Measurements from ENCODE around the gene ZMYND10. TPM values are rescaled to one million over a fixed set of nuclear protein-coding genes. Genes with fewer than 3 reads are reported as not detected.

The ZMYND10 gene
- total RNA-seq, 4 donors from 2014 or later, result not detected

DNA sequence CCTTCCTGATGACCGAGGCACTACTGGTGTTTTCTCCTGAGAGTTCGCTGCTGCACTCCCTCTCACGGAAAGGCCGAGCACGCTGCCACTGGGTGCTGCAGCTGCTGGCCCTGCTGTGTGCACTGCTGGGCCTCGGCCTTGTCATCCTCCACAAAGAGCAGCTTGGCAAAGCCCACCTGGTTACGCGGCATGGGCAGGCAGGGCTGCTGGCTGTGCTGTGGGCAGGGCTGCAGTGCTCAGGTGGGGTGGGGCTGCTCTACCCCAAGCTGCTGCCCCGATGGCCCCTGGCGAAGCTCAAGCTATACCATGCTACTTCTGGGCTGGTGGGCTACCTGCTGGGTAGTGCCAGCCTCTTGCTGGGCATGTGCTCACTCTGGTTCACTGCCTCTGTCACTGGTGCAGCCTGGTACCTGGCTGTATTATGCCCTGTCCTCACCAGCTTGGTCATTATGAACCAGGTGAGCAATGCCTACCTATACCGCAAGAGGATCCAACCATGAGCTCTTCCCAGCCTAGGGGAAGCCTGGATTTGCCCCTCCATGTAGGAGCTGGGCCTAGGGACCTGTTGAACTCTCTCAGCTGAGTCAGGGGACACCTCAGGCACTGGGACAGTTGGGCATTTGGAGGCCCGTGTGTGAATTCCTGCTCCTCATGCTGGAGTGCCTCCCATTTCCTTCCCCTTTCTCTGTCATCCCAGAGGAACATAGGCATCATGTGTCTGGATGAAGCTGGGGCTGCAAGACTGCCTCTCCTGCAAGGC is 7.9 kb upstream of the ZMYND10 start:
- TF ChIP-seq POLR2A (IDR thresholded peaks at IDR 0.05), result no peak
- peak in 1 of 3 donors; percentile 13 for TF ChIP-seq POLR2AphosphoS5 (IDR thresholded peaks at IDR 0.05)
- WGBS, 2 donors (ENCODE audit: low coverage in 1 of 2), result 83% methylated on average over 10 of the region's 12 CpGs; no CpG with 5 or more reads in 1 of the 2 donors
- peaks cover 0 to 15% (median 6%) of the 10 kb centered on the region in 4 donors for H3K36me3 ChIP-seq
- no peaks in the 10 kb centered on the region for H3K9me3 ChIP-seq
- no peaks in the 10 kb centered on the region for H3K27me3 ChIP-seq
- DNase-seq, result no peak
- peak overlapping the region in 2 of 4 donors; percentile 37 to 39 for H3K27ac ChIP-seq
- in situ Hi-C loops (cut with MboI; ENCODE audit: low pct_ligation_motif_present in 1 of 4, low pct_unique_long_range_greater_than_20kb in 1 of 4, low sequenced_read_pairs in 3 of 4), result loop anchor here in 1 of 4 donors (25.0 kb wide), 1 partner anchor 209 kb away; the partner anchor contains the start of genes C3orf18 and HEMK1
- peaks cover 46 to 57% (median 52%) of the 10 kb centered on the region in 4 donors for H3K4me1 ChIP-seq
- intact Hi-C loops (cut with DNase I; ENCODE audit: low total_unique reads), result no loop called here
- no peak overlapping the region for H3K4me3 ChIP-seq

DNA sequence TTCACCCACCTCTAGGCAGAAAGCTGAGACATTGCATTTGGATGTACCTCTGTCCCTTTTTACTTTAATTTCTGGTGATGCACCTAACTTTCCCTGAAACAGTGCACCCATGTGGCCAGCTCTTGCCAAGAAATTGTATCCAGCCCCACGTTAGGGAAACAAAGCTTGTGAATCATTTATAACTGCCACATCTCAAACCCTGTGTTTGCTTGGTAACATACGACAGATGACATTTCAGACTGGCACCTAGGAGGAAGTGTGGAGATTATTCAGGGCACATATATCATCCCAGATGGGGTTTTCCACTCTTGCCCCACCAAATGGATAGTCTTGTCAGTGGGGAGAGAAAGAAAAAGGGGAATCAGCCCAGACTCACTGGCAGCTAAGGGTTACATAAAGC is 7.2 kb upstream of the ZMYND10 start:
- intact Hi-C loops (cut with DNase I; ENCODE audit: low total_unique reads), result no loop called here

GRCh38 chr3:50351323-50351697 is 5.8 kb upstream of the ZMYND10 start:
- TF ChIP-seq POLR2A (IDR thresholded peaks at IDR 0.05) (no peak), EP300 (IDR thresholded peaks at IDR 0.05; ENCODE audit: low read depth) (no peak), POLR2AphosphoS5 (IDR thresholded peaks at IDR 0.05) (no peak)
- TF ChIP-seq, protein P1, sequence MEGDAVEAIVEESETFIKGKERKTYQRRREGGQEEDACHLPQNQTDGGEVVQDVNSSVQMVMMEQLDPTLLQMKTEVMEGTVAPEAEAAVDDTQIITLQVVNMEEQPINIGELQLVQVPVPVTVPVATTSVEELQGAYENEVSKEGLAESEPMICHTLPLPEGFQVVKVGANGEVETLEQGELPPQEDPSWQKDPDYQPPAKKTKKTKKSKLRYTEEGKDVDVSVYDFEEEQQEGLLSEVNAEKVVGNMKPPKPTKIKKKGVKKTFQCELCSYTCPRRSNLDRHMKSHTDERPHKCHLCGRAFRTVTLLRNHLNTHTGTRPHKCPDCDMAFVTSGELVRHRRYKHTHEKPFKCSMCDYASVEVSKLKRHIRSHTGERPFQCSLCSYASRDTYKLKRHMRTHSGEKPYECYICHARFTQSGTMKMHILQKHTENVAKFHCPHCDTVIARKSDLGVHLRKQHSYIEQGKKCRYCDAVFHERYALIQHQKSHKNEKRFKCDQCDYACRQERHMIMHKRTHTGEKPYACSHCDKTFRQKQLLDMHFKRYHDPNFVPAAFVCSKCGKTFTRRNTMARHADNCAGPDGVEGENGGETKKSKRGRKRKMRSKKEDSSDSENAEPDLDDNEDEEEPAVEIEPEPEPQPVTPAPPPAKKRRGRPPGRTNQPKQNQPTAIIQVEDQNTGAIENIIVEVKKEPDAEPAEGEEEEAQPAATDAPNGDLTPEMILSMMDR (IDR thresholded peaks at IDR 0.05), result no peak
- in situ Hi-C loops (cut with MboI; ENCODE audit: low pct_ligation_motif_present in 1 of 4, low pct_unique_long_range_greater_than_20kb in 1 of 4, low sequenced_read_pairs in 3 of 4) (loop anchor here in 1 of 4 donors (25.0 kb wide), 1 partner anchor 211 kb away; the partner anchor contains the start of genes C3orf18 and HEMK1), intact Hi-C loops (cut with DNase I; ENCODE audit: low total_unique reads) (no loop called here)
- Histone ChIP-seq H3K4me1 (peaks cover 26 to 39% (median 31%) of the 10 kb centered on the region in 4 donors), H3K9me3 (no peaks in the 10 kb centered on the region), H3K36me3 (peaks cover 0 to 15% (median 6%) of the 10 kb centered on the region in 4 donors), H3K27me3 (no peaks in the 10 kb centered on the region), H3K4me3 (peak overlapping the region; percentile 51 to 73 (median 66)), H3K27ac (peak overlapping the region; percentile 86 to 95 (median 92))
- 63% methylated on average over 11 of the region's 11 CpGs; no CpG with 5 or more reads in 1 of the 2 donors for WGBS, 2 donors (ENCODE audit: low coverage in 1 of 2)
- DNase-seq, result no peak

More for the DNA sequence above, 7.2 kb upstream of the ZMYND10 start:
- Histone ChIP-seq H3K36me3 (peaks cover 0 to 15% (median 6%) of the 10 kb centered on the region in 4 donors), H3K4me3 (no peak overlapping the region), H3K9me3 (no peaks in the 10 kb centered on the region), H3K27ac (peak overlapping the region in 2 of 4 donors; percentile 37 to 39), H3K27me3 (no peaks in the 10 kb centered on the region), H3K4me1 (peaks cover 40 to 51% (median 46%) of the 10 kb centered on the region in 4 donors)
- no peak for TF ChIP-seq POLR2AphosphoS5 (IDR thresholded peaks at IDR 0.05)
- TF ChIP-seq, protein P1 (IDR thresholded peaks at IDR 0.05), result peak in 1 of 5 experiments; percentile 8
- DNase-seq, result no peak
- 22 to 25% methylated on average over 2 of the region's 2 CpGs for WGBS, 2 donors (ENCODE audit: low coverage in 1 of 2)
- in situ Hi-C loops (cut with MboI; ENCODE audit: low pct_ligation_motif_present in 1 of 4, low pct_unique_long_range_greater_than_20kb in 1 of 4, low sequenced_read_pairs in 3 of 4), result loop anchor here in 1 of 4 donors (25.0 kb wide), 1 partner anchor 210 kb away; the partner anchor contains the start of genes C3orf18 and HEMK1

DNA sequence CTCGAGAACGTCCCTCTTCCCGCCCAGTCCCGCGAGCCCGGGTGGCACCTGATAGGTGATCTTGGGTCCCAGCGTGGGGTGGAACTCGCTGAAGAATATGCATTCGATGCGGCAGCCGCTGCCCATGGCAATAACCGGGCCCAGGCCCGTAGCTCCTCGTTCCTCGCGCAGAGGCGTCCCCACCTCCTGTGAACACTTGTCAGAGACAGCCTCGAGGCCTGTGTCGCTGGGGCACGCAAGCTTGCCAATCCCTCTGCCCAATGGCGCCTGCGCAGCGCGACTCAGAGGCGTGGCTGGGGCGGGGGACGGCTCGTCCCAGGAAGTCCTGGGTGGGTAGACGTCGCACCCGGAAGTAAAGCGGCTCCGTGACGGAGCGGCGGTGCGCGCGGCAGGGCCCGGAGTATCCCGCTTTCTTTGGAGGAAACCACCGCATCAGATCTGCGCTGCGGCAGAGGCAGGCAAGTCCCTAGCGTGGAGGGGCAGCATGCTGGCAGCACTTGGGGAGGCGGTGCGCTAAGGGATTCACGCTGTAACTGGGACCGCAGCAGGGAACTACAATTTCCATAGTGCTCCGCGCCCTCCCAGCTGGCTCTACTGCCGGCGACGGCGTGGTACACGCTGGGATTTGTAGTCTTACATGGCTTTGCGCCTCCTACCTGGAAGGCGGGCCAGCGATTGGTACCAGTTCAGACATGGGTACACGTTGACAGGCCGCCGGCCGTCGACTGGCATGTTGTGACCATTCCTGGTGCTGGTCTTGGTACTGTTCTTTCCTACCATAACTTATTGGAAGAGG is 5.2 kb upstream of the ZMYND10 start, which contains the start of the genes CYB561D2 and NPRL2:
TSS of gene CYB561D2 (plus strand) at position 336 of the 796 bp plus-strand sequence. CDS start 572 bp downstream, outside the sequence.
TSS of gene NPRL2 (minus strand) at position 249 of the 796 bp plus-strand sequence. CDS start at position 126, 123 bp downstream.
- 0% methylated on average over 36 of the region's 64 CpGs; no CpG with 5 or more reads in 1 of the 2 donors for WGBS, 2 donors (ENCODE audit: low coverage in 1 of 2)
- Histone ChIP-seq H3K27me3 (no peaks in the 10 kb centered on the region), H3K9me3 (no peaks in the 10 kb centered on the region), H3K4me3 (peak within 1 kb of the TSS; percentile 51 to 73 (median 66)), H3K4me1 (peaks cover 21 to 39% (median 30%) of the 10 kb centered on the region in 4 donors), H3K27ac (peak within 1 kb of the TSS; percentile 86 to 95 (median 92)), H3K36me3 (peaks cover 0 to 15% (median 6%) of the 10 kb centered on the region in 4 donors)
- TF ChIP-seq POLR2A (IDR thresholded peaks at IDR 0.05) (peak; percentile 93), EP300 (IDR thresholded peaks at IDR 0.05; ENCODE audit: low read depth) (no peak), POLR2AphosphoS5 (IDR thresholded peaks at IDR 0.05) (peak; percentile 89 to 97 (median 90))
- TF ChIP-seq, protein P1 (IDR thresholded peaks at IDR 0.05), result peak in 1 of 5 experiments; percentile 8
- intact Hi-C loops (cut with DNase I; ENCODE audit: low total_unique reads) (no loop called here), in situ Hi-C loops (cut with MboI; ENCODE audit: low pct_ligation_motif_present in 1 of 4, low pct_unique_long_range_greater_than_20kb in 1 of 4, low sequenced_read_pairs in 3 of 4) (loop anchor here in 1 of 4 donors (25.0 kb wide), 1 partner anchor 212 kb away; the partner anchor contains the start of genes C3orf18 and HEMK1)
- peak; percentile 99 for DNase-seq
